Stimulated activated naive CD8-positive, alpha-beta T cell treated with anti-CD3 and anti-CD28 coated beads, Interleukin-15, amount 100 ng/mL, for 72 hours (primary cell): Measurements from ENCODE around the gene DDX50.

Source experiments
- ATAC-seq: fragments of 150-1000 bp; cut with Tn5 transposase; 2 replicates; pipeline ENCODE4 v1.10.0; 2021; ENCODE audit warnings: mild to moderate bottlenecking, moderate library complexity
- DNase-seq, 2 donors: peaks; one replicate each; pipeline ENCODE4 v3.0.0; 2021 to 2022
- H3K27ac Mint-ChIP-seq, 2 donors: one replicate each; pipeline ENCODE4 v1.8.0; 2022; ENCODE audit warnings: mild to moderate bottlenecking in 2 of 2, mixed read lengths in 2 of 2, moderate library complexity in 2 of 2
- H3K27me3 Mint-ChIP-seq: one replicate; pipeline ENCODE4 v1.8.0; 2022; ENCODE audit warnings: mixed read lengths
- H3K4me1 Mint-ChIP-seq: one replicate; pipeline ENCODE4 v1.8.0; 2022; ENCODE audit warnings: mild to moderate bottlenecking, mixed read lengths
- H3K4me3 Mint-ChIP-seq, 2 donors: one replicate each; pipeline ENCODE4 v1.8.0; 2022; ENCODE audit warnings: mild to moderate bottlenecking in 2 of 2, mixed read lengths in 2 of 2, moderate library complexity in 1 of 2
- H3K9me3 Mint-ChIP-seq, 2 donors: one replicate each; pipeline ENCODE4 v1.8.0; 2022; ENCODE audit warnings: mixed read lengths in 2 of 2

The DDX50 gene

DNA sequence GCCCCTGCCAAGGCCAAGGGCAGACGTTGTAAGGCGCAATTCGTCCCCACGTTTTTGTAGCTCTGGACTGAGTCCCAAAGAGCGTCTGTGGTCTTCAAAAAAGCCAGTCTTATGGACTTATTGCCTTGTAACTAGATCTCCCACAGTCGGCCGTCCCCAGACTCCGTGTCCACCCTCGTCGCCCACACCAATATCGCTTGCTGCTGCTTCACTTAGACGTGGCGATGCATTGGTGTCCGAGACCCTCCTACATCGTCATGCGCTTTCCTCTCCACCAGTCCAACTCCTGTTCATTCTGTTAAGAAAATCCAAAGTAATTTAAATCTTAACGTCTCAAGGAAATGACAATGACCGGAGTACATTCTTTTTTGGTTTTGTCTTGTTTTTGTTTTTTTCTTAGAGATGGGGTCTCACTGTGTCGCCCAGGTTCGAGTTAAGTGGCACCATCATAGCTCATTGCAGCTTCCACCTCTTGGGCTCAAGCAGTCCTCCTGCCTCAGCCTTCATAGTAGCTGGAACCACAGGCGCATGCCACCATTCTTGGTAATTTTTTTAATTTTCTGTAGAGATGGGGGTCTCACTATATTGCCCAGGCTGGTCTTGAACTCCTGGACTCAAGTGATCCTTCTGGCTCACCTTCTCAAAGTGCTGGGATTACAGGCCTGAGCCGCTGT, 88.3 kb downstream of the DDX50 start:
- Mint-ChIP-seq H3K4me1 (peaks cover 50% of the 10 kb centered on the region), H3K4me3 (peak overlapping the region; percentile 93 to 98), H3K27ac (peak overlapping the region; percentile 80 to 85), H3K27me3 (no peaks in the 10 kb centered on the region), H3K9me3 (no peaks in the 10 kb centered on the region)
- no peak for ATAC-seq
- no peak for DNase-seq

DNA sequence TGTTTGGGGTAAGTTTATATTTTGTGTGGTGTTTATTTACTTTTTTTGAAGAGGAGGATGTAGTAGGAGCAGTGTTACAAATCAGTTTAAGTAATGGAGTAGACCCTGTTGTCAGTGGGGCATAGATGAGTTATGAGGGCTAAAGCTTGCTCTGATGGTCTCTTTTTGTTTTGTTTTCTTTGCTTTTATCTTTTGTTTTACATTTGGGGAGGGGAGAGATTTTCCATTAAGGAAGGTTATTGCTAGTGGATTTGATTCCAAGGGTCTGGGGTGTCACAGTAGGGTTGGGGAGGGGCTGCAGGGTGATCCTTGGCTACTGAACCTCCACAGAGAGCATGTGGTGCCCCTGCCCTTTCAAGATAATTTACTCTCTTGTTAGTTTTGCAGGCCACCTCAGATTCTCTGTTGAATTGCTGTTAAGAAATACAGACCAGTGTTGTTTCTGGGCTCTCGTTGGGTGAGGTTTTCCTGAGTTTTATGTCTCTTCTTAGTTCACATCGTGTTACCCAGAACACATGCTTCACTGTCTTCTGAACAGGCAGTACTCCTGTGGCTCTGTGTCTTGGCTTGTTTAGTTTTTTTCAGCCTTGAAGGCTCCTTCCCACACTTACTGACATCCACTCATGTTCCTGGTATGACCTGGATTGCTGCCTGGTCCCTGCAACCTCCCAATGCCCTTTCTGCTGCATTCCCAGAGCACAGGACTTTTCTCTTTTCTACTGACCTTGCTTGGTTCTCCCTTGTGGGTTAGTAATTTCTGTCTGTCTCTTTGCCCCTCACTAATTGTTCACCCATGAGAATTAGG, 91.7 kb downstream of the DDX50 start:
- ATAC-seq: no peak
- no peak for DNase-seq
- H3K27me3 Mint-ChIP-seq: no peaks in the 10 kb centered on the region
- no peak overlapping the region for H3K27ac Mint-ChIP-seq
- H3K9me3 Mint-ChIP-seq: no peaks in the 10 kb centered on the region
- peaks cover 68% of the 10 kb centered on the region for H3K4me1 Mint-ChIP-seq
- H3K4me3 Mint-ChIP-seq: peak overlapping the region; percentile 5 to 6
